Renal cortex interstitium (tissue), 11 donors: Measurements from ENCODE around the gene TENT5A. TPM values are rescaled to one million over a fixed set of nuclear protein-coding genes. Genes with fewer than 3 reads are reported as not detected.
"Not testable (repeated sequence)": the region's sequence is repeated elsewhere in the genome, so short reads cannot be mapped to it uniquely, and the experiment has no call there.

Experiments used
- DNase-seq, 11 donors: peaks; one replicate each; pipeline ENCODE4 v3.0.0-alpha.2; 2013; ENCODE audit warnings: low read depth in 9 of 11, low spot score in 4 of 11; ENCODE audit errors: extremely low read depth in 1 of 11
- polyA plus RNA-seq, 3 donors: library from polyadenylated mRNA; unstranded; fragments of 120-200 nt; gene quantifications; one replicate each; pipeline ENCODE4 v1.2.1, GENCODE V29; 2013; ENCODE audit not compliant: insufficient read length in 3 of 3

TENT5A gene
- polyA plus RNA-seq, 3 donors: 3.4 to 5.1 (median 4.5) TPM

DNA sequence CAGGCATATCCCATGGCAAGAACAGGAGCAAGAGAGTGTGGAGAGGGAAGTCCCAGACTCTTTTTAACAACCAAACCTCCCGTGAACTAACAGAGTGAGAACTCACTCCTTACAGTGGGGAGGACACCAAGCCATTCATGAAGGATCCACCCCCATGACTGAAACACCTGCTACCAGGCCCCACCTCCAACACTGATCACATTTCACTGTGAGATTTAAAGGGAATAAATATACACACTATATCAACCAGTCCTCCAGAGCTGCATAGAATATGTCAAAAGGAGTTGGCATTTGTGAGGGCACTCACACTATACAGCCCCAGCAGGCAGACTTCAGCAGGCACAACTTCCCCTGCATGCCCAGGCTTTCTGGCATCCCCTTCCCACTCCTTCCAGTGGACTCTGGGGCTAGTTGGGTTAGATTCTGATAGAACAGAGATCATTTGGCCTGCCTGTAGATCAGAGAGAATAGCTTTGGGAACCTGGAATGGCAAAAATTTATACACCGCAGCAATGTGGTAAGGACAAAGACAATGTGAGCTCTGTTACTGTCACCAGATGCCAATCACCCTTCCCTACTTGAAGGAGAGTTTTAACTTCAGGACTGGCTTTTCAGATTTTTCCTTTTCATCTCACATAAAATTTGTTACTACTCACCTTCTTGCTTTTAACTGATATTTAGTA is 25.2 kb upstream of the TENT5A start:
- no peak for DNase-seq

DNA sequence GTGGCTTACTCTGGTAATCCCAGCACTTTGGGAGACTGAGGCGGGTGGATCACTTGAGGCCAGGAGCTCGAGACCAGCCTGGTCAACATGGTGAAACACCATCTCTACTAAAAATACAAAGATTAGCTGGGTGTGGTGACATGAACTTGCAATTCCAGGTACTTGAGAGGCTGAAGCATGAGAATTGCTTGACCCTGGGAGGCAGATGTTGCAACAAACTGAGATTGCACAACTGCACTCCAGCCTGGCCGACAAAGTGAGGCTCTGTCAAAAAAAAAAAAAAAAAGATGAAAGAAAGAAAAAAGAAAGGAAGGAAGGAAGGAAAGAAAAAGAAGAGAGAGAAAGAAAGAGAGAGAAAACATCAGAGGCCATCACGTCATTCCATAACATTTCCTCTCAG is 23.7 kb upstream of the TENT5A start:
- DNase-seq: not testable (repeated sequence)

DNA sequence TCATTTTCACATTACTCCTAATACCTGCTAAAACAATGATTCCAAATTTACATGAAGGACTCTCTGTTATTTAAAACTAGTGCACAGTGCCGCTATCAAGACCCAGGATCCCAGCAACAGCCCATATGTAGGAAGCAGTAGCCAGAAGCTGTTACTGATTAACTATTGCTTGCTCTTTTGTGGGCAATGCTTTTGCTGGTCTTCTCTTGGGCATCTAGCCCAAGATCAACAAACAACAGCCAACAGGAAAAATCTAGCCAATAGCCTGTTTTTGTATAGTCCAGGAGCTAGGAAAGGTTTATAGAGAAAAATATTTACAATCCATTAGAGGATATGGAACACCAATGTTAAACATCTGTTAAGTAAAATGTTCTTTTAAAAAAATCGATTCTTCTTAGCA is 22.1 kb upstream of the TENT5A start:
- DNase-seq: no peak

DNA sequence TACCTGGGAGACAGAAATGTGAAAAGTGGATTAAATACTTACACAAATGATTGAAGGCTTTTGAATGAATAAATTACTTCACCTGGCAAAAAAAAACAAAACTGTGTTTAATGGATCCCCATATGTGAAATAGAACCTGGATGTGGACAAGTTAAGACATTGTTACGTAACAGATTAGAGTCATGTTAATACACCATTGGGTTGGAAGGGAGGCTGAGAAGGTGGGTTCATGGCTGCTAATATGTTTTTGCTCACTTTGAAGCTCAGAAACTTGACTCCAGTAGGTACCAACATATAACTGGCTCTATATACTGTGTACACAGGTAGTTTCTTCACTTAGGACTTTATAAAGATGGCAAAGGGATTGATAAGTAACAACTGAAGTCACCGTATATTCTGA is 21.4 kb upstream of the TENT5A start:
- DNase-seq: no peak

DNA sequence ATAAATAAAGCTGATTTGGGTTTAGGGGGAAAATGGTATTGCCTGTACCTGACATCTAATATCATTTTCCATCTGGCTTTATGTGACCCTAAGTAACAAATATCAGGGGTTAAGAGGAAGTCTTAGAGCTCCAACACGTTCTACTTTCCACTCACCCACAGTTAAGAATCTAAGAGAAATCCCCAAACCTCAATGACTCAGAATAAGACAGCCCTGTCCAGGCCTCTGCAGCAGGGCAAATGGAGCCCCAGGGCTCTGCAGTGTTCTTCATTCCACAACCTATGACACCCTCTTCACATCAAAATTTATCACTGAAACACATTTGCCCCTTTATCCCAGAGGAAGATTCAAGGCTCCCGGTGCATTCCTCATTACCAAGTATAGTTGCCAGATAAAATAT is 20.3 kb upstream of the TENT5A start:
- no peak for DNase-seq

DNA sequence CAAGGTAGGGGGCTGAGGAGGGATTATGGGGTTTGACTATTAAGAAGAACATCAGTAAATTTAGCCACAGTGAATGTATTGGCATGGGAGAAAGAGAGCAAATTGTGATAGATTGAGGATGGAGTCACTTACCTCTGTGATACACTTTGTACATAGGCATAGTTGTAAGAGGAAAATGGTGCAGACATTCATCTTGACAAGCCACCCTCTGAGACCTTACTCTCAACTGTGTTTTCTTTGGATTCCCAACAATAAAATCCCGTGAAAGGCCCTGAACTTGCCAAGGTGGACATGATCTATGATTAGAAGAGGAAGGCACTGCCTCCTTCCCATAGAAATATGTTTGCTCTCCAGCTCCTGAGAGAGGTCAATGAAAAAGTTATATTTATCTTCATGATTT is 18.6 kb upstream of the TENT5A start:
- no peak for DNase-seq

DNA sequence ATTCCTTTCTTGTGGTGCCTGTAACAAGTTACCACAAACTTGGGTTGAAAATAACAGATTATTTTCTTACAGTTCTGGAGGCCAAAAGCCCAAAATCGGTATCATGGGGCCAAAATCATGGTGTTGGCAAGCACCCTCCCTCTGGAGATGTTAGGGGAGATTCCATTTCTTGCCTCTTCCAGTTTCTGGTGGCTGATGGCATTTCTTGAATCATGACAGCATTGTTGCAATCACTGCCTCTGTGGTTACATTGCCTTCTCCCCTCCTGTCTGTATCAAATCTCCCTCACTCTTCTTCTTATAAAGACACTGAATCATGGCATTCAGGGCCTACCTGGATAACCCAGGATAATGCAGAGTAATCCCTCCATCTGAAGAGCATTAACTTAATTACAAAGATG is 17.9 kb upstream of the TENT5A start:
- no peak for DNase-seq

DNA sequence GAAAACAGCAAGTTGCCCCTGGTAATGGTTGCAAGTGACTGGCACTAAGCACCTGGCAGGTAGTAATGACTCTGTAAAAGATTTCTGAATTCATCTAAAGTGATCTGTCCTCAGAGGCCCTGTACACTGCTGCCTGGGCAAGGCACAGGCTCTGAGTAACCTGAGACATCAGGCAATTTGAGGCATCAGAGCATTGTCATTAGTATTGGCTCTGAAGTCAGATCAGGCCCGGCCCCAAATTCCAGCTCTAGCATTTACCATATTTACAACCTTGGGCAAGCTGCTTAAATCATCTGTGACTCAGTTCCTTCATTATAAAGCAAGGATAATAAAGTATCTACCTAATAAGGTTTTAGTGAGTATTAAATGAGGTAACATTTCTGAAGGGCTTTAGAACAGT is 17.3 kb upstream of the TENT5A start:
- DNase-seq: no peak

DNA sequence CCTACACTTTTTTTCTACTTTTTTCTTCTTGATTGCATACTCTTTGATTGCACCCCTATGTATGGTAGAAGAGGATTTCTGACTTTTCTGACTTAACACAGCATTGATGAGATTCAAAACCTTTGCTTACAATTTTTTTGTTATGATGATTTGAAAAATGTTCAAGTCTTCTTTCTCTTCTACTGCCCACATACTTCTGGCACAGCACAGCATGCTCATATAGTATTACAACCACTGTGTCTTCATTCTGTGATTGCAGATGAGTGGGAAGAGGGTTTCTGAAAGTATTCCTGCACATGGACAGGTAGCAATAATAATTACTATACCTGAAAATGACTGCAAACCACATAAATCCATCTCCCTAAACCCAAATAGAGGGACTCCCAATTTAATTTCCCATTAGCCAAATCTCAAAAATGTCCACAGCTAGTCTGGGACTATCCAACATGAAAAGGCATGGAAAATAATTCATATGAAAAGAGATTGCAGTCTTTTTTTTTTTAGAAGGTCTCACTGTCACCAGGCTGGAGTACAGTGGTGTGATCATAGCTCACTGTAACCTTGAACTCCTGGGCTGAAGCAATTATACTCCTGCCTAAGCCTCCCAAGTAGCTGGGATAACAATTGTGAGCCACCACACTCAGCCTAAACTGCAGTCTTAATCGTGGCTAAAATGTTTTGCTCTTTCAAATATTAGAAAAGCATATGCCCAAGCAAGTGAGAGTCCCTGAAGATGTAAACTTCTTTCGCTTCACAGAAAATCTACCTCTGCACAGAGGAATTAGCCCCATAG is 15.9 kb upstream of the TENT5A start:
- no peak for DNase-seq

DNA sequence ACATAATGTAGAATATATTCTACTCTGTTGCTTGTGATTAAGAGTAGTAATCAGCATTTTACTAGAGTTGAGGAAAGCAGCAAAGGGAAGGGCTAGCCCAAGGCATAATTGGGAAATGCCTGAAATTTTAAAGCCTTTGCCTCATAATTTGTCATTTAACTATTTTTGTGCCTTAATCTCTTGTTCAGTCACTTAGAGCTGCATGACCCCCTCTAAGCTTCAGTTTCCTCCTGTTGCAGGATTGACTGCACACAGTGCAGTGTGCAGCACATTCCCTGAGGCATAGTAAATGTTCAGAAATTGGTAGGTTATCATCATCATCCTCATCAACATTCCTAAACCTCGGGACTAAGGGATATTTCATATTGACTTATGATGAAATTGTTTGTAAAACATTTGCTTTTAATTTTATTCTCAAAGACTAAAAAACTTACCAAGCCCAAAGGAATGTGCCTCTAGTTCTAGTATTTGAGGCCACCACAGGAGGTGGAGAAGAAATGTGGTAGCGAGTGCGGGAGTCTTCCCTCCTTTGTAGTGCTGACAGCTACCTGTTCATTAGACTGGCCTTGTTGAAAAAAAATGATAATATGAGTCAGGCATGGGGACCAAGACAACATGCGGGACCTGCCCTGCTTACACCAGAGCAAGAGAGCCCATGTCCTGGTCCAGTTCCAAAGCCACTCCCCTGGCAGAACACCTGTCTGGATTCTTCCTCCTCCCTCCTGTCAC is 14.8 kb upstream of the TENT5A start:
- DNase-seq: no peak

DNA sequence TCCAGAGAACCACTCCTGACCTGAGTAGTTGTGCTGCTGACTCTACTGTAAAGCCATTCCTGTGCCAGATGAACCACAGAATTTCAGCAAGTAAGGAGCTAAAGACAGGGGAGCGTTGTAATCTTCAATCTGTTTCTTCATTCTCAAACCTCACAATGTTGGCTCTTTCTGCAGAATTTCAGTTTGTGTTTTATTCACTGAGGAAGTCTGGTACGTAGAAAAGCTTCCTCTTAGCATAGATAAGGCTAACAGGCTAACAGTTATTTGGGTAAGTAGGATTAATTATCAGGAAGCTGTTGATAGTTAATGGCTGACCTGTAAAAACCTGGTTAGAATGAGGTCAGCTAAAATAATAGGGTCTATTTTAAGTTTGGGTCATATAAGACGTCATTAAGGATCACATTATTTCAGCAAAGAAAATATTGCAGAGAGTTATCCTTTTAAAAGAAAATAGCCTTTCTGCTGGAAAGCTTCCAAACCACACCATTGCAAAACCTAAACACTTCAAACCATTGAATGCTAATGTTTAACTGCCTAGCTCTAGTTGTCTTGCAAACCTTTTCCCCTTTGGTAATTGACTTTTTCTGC is 14.1 kb upstream of the TENT5A start:
- DNase-seq: peak in 2 of 11 donors; percentile 16 to 36

DNA sequence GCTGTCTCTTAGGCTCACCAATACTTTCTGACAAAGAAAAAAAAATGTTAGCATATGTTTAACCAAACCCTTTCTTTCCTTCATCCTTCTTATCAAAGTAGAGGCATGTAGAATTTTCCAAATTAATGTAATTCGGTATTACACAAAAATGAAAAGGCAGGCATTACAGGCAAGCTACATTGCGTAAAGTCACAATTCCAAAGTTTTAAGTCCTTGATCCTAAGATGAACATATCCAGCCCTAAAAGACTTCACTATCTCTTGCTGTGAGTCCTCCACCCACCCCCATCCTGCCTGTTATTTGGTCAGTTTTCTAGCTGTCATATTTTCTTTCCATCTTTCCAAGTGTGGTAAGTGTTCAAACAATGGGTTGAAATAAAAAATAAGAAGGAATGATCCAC is 12.1 kb upstream of the TENT5A start:
- no peak for DNase-seq

DNA sequence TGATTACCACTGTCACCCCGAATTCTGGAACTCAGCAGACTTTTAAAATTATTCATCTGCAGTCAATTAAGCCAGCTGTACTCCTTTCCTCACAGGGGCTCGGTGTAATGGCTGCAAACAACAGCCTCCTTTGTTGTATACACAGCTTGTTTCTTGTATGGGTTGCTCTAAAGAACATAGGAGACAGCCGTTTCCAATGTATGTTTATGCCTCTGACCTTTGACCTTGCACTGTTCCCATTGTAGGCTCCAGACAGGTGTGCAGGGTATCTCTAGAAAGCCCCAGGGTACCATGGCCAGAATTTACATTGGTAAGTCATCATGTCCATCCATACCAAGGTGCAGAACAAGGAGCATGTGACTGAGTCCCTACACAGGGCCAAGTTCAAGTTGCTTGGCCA is 11.5 kb upstream of the TENT5A start:
- no peak for DNase-seq

DNA sequence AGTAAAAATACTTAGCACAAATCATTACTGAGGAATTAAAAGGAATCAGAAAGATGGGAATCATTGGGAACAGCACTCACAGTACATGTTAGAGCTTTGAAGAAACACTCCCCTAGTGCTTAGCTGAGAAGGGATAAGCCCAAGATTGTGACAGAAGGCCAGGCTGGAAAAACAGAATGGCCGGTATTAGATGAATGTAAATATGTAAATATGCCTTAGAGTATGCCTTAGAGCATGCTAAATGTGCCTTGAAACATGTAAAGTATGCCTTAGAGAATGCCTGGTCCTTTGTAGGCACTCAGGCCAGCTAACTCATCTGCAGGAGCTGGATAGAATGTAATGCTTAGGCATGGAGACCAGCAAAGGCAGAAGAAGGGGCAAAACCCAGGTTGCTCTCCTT is 10.6 kb upstream of the TENT5A start:
- DNase-seq: no peak

DNA sequence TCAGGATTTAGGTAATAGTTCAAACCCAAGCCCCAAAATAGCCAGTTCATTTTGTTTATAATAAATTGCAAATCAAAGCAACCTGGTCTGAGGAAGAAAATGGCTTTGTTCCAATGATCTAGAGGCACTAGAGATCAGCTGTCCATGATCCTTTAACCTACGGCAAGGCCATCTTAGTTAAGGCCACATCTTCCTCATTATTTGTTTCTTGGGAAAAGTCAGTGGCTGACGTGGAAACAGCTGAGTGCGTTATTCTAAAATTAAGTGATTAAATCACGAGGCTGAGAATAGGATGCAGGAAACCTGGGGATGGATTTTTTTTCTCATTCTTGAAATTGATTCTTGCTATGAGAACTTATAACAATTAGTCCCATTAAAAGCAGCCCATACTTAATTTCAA is 10.1 kb upstream of the TENT5A start:
- DNase-seq: no peak

DNA sequence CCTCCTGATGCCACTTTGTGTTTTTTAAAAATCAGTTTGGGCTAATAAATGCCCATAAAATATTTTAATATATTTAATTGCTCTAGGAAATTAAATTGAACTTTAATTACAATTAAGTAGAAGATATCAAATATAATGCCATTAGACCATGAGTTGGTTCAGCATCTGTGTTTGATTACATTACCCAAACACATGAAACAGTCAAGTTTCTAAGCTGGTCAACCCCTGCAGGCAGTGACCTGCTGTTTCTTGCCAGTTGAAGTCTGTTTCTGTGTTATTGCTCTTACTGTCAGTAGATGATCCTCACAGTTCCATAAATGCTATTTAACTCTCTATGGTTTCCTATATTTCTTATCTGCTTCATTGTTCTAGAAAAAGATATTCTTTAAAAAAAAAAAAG is 9.7 kb upstream of the TENT5A start:
- DNase-seq: no peak

DNA sequence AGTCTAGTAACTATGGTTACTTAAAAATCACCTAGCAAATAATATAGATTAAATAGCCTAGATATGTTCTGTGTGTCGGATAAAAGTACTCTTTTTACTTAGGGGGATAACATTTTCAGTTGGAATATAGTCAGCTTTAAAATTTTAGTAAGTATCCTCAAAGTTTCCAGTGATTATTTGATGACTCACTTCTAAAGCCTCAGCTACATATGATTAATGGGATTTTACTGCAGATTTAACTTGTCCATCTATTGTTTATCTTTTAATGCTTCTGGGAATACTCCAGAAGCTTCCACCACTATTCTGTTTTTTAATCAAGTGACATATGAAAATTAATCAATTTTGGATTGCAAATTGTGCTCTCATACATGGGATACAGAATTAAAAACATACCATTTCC is 8.7 kb upstream of the TENT5A start:
- no peak for DNase-seq

DNA sequence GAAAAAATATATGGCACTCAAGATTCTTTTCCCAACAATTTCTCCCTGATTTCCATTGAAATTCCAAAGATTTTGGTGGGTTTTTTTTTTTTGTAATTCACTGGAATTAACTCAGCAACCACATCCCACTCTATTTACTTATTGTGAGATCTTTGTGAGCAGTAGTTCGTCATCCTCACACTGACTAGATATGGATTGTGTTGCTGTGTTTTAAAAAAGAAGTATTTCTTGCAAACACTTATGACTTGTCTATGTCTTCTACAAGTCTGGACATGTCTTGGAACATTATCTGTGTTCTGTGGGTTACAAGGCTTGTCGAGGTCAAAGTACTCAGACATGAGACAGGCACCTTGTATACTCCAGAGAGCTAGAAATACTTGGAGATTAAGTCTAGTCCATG is 7.3 kb upstream of the TENT5A start:
- no peak for DNase-seq

DNA sequence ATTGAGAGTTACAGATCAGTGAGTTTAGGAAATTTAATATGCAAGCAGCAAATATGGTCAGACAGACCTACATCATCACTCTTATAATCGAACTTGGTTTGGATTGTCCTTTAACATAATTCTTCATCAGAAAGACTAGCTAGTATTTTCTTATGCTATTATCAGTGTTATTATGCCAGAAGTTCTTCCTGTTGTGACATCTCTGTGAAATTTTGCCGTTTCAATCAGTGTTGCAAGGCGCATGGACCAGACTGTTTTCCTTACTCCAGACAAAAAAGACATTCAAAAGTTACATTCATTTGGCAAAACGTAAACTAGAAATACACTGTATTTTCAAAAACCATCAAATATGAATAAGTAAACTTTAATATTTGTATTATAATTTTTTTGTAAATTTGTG is 5.7 kb upstream of the TENT5A start:
- DNase-seq: no peak

DNA sequence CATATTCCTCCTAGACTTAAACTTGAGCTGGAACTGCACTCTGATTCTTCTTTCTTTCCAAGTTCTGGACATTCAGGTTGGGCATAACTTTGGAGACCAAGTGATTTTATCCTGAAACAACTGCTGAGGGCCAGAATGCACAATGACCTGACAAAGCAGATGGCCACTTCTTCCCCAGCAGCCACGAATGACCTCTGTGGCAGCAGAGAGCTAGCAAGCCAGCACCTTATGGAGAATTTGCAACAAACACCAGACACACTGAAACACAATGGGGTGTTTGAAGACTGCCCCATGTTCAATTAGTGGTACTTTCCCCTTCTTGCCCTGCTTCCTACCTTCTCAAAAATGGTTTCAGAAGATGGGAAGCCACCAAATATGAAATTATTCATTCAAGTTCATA is 4.2 kb upstream of the TENT5A start:
- no peak for DNase-seq
